ENCODE results near the gene SLC18A2. TPM values are rescaled to one million over a fixed set of nuclear protein-coding genes. Genes with fewer than 3 reads are reported as not detected.
A peak's percentile ranks its signal among the peaks of the same experiment; 100 is the strongest.

Gene SLC18A2
- total RNA-seq, 1 donor from 2014 or later = 0.40 TPM

DNA sequence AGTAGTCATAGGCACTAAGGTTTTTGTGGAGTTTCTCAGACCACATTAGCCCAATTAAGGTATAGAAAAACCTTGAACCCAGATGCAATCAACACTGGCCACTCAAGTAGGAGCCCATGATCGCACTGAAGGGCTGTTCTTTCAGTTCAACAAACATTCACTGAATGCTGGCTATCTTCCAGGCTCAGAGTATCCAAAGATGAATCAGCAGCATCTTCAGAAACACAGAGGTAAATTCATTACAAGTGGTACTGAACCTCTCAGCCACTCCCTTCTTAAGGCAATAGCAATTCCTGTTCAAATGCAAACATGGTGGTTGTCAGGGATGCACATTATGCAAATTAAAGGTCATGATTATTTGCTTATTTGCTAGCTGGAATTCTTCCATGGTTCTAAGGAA is 26.5 kb upstream of the SLC18A2 start:
- DNase-seq (ENCODE audit: low read depth) = peak; percentile 36
- H3K4me3 ChIP-seq (ENCODE audit: low read depth, low read length) = no peak overlapping the region
- TF ChIP-seq CTCF (conservative IDR thresholded peaks at IDR 0.05; ENCODE audit: low read depth, low read length) = no peak

DNA sequence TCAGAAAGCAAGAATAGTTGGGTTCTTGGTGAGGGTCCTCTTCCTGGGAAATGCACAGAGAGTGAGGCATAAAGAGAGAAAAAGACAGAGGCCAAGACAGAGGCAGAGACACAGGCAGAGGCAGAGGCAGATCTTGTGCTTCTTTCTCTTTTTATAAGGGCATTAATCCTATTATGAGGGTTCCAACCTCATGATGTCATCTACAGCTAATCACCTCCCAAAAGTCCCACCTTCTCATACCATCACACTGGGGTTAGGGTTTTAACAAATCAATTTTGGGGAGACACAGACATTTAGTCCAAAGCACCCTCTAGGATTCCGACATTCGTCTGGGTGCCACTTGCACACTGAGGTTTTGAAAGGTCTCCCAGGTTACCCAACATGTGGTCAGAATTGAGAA is 25.8 kb upstream of the SLC18A2 start:
- H3K4me3 ChIP-seq (ENCODE audit: low read depth, low read length) = no peak overlapping the region
- no peak for TF ChIP-seq CTCF (conservative IDR thresholded peaks at IDR 0.05; ENCODE audit: low read depth, low read length)
- DNase-seq (ENCODE audit: low read depth) = no peak

DNA sequence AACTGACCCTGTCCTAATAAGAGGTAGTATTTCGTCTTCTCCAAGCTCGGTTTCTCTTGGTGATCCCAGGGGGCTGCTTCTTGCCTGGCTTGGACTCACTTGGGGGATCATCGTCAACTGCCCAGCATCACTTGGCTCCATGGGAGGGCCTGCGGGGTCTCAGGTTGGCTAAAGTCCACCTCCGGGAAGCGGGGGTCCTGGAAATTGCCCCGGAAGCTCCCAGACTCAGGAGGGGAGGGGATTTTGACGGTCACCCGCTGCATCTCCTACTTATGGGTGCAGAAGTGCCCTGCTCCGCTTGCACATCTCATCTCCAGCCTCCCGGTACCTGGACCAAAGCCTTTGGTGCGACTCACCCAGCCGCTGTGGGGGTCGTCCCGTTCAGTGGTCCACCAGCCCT is 24.9 kb upstream of the SLC18A2 start:
- TF ChIP-seq CTCF (conservative IDR thresholded peaks at IDR 0.05; ENCODE audit: low read depth, low read length) = no peak
- DNase-seq (ENCODE audit: low read depth) = no peak
- no peak overlapping the region for H3K4me3 ChIP-seq (ENCODE audit: low read depth, low read length)

- peak; percentile 100 for TF ChIP-seq CTCF (conservative IDR thresholded peaks at IDR 0.05; ENCODE audit: low read depth, low read length)
- H3K4me3 ChIP-seq (ENCODE audit: low read depth, low read length) = peak overlapping the region; percentile 73
- no peak for DNase-seq (ENCODE audit: low read depth)
Measured at GRCh38 chr10:117216611-117217195, 24.2 kb upstream of the SLC18A2 start.

GRCh38 chr10:117217196-117217761 is 23.6 kb upstream of the SLC18A2 start:
- TF ChIP-seq CTCF (conservative IDR thresholded peaks at IDR 0.05; ENCODE audit: low read depth, low read length) = no peak
- no peak for DNase-seq (ENCODE audit: low read depth)

GRCh38 chr10:117218654-117219053 is 22.3 kb upstream of the SLC18A2 start:
- TF ChIP-seq CTCF (conservative IDR thresholded peaks at IDR 0.05; ENCODE audit: low read depth, low read length) = no peak
- no peak overlapping the region for H3K4me3 ChIP-seq (ENCODE audit: low read depth, low read length)
- DNase-seq (ENCODE audit: low read depth) = no peak

More at GRCh38 chr10:117217196-117217761, 23.6 kb upstream of the SLC18A2 start:
- peak overlapping the region; percentile 73 for H3K4me3 ChIP-seq (ENCODE audit: low read depth, low read length)

DNA sequence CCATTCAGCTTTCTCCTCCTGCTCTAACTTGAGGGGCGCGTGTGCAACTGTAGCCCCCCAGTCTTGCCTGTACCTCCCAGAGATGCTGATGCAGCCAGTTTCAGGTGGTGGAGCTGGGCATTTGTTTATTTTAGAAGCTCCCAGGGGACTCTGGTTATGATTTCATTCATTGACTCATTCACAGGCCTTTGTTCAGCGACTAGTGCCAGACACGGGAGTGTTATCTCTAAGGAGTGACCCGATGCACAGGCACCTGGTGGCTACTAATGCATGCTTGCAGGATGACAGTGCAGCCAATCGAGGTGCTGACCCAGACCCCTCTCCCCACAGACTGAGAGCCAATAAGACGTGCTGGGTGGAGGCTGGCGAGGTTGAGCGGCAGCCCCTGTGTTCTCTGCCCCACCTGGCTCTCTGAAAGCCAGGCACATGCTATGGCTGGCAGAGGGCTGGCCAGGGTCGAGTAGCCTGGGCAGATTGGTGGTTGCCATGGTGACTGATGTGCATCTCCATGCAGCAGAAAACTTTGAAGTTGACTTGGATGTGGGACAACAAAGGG is 19.7 kb upstream of the SLC18A2 start:
- no peak for DNase-seq (ENCODE audit: low read depth)
- no peak for TF ChIP-seq CTCF (conservative IDR thresholded peaks at IDR 0.05; ENCODE audit: low read depth, low read length)
- H3K4me3 ChIP-seq (ENCODE audit: low read depth, low read length) = no peak overlapping the region
